IMR-90 (cell line): ENCODE measurements around the gene MAP3K19. TPM values are rescaled to one million over a fixed set of nuclear protein-coding genes. Genes with fewer than 3 reads are reported as not detected.

ENCODE experiments used
- ATAC-seq: fragments of 200-7000 bp; cut with Tn5 transposase; 2 replicates; pipeline ENCODE4 v1.9.1; 2020; ENCODE audit warnings: low read depth, mild to moderate bottlenecking, moderate library complexity
- BruUV-seq: library from RNA; stranded (reverse); fragments of 400-500 nt; replicated peaks from 2 replicates; lab custom pipeline; 2021; lab: Mats Ljungman, UMichigan
- CTCF ChIA-PET: fragments of 300-600 bp; formaldehyde crosslinking; extraction: SDS; loops from one replicate; lab custom pipeline; 2021; ENCODE audit warnings: antibody characterized with exemption; lab: Yijun Ruan, JAX
- POLR2A ChIA-PET: fragments of 300-600 bp; sonication (Branson Sonifier 250); formaldehyde crosslinking; loops from one replicate; lab custom pipeline; 2022; ENCODE audit warnings: antibody characterized with exemption; ENCODE audit not compliant: unreplicated experiment; lab: Charles Lee
- DNase-seq: peaks from one replicate; pipeline ENCODE4 v3.0.0; 2013
- H2AFZ ChIP-seq: replicated peaks from 2 replicates; pipeline ENCODE3; 2013; ENCODE audit warnings: low read length, mild to moderate bottlenecking; ENCODE audit not compliant: poor library complexity
- H2AK5ac ChIP-seq: 2 replicates; pipeline ENCODE4 v1.6.1; 2013; ENCODE audit warnings: low read depth, low read length, inconsistent platforms
- H2AK9ac ChIP-seq: replicated peaks from 2 replicates; pipeline ENCODE3; 2013; ENCODE audit warnings: mild to moderate bottlenecking, low read depth, low read length, moderate library complexity; ENCODE audit not compliant: poor library complexity
- H2BK120ac ChIP-seq: 2 replicates; pipeline ENCODE4 v1.6.1; 2013; ENCODE audit warnings: low read depth, low read length, inconsistent platforms
- H2BK15ac ChIP-seq: 3 replicates; pipeline ENCODE4 v1.6.1; 2013; ENCODE audit warnings: low read depth, low read length, inconsistent platforms
- H2BK20ac ChIP-seq: 2 replicates; pipeline ENCODE4 v1.6.1; 2013; ENCODE audit warnings: low read depth, mild to moderate bottlenecking, inconsistent platforms, low read length, moderate library complexity
- H2BK5ac ChIP-seq: 2 replicates; pipeline ENCODE4 v1.6.1; 2013; ENCODE audit warnings: mild to moderate bottlenecking, low read depth, low read length, inconsistent platforms; ENCODE audit not compliant: poor library complexity, severe bottlenecking
- H3K14ac ChIP-seq: replicated peaks from 2 replicates; pipeline ENCODE4 v1.6.1; 2013; ENCODE audit warnings: low read depth, low read length, inconsistent platforms
- H3K18ac ChIP-seq: 2 replicates; pipeline ENCODE4 v1.6.1; 2013; ENCODE audit warnings: low read depth, low read length, control low read depth
- H3K23ac ChIP-seq: 2 replicates; pipeline ENCODE4 v1.6.1; 2013; ENCODE audit warnings: low read depth, low read length, inconsistent platforms
- H3K27ac ChIP-seq: 2 replicates; pipeline ENCODE4 v1.5.1; 2013; ENCODE audit warnings: mild to moderate bottlenecking, control low read depth, low read length; ENCODE audit not compliant: insufficient read depth
- H3K27me3 ChIP-seq: 2 replicates; pipeline ENCODE4 v1.6.1; 2013; ENCODE audit warnings: low read length; ENCODE audit not compliant: control insufficient read depth, insufficient read depth
- H3K36me3 ChIP-seq: 2 replicates; pipeline ENCODE4 v1.6.1; 2013; ENCODE audit warnings: low read length, mixed read lengths; ENCODE audit not compliant: control insufficient read depth, insufficient read depth
- H3K4ac ChIP-seq: 2 replicates; pipeline ENCODE4 v1.6.1; 2013; ENCODE audit warnings: low read depth, low read length, inconsistent platforms
- H3K4me1 ChIP-seq: 2 replicates; pipeline ENCODE4 v1.6.1; 2013; ENCODE audit warnings: low read length, mixed read lengths; ENCODE audit not compliant: control insufficient read depth, insufficient read depth
- H3K4me2 ChIP-seq: 2 replicates; pipeline ENCODE4 v1.6.1; 2013; ENCODE audit warnings: low read depth, mild to moderate bottlenecking, control low read depth, low read length, moderate library complexity
- H3K4me3 ChIP-seq: 2 replicates; pipeline ENCODE4 v1.5.1; 2013; ENCODE audit warnings: low read depth, mild to moderate bottlenecking, control low read depth, low read length, moderate library complexity; ENCODE audit not compliant: insufficient read depth
- H3K56ac ChIP-seq: 2 replicates; pipeline ENCODE4 v1.6.1; 2013; ENCODE audit warnings: low read length, inconsistent platforms; ENCODE audit not compliant: insufficient read depth; ENCODE audit errors: extremely low read depth
- H3K79me1 ChIP-seq, 2 experiments: 2 replicates each; pipeline ENCODE4 v1.6.1; 2013; ENCODE audit warnings: low read length in 2 of 2, inconsistent platforms in 1 of 2, low read depth in 1 of 2
- H3K9ac ChIP-seq: 2 replicates; pipeline ENCODE4 v1.6.1; 2013; ENCODE audit warnings: low read depth, low read length, control low read depth
- H3K9me1 ChIP-seq: 2 replicates; pipeline ENCODE4 v1.6.1; 2013; ENCODE audit warnings: low read length, inconsistent platforms; ENCODE audit not compliant: insufficient read depth
- H3K9me3 ChIP-seq: 2 replicates; pipeline ENCODE4 v1.6.1; 2013; ENCODE audit warnings: low read length; ENCODE audit not compliant: control insufficient read depth, insufficient read depth
- H4K20me1 ChIP-seq: 2 replicates; pipeline ENCODE4 v1.6.1; 2013; ENCODE audit warnings: low read length, inconsistent platforms; ENCODE audit not compliant: insufficient read depth
- H4K5ac ChIP-seq: 2 replicates; pipeline ENCODE4 v1.6.1; 2013; ENCODE audit warnings: mild to moderate bottlenecking, low read depth, low read length, control low read depth
- H4K8ac ChIP-seq, 2 experiments: 2 replicates each; pipeline ENCODE4 v1.6.1; 2013; ENCODE audit warnings: low read depth in 2 of 2, low read length in 2 of 2, control low read depth in 1 of 2, inconsistent platforms in 1 of 2
- H4K91ac ChIP-seq: 2 replicates; pipeline ENCODE4 v1.6.1; 2013; ENCODE audit warnings: low read depth, low read length, inconsistent platforms; ENCODE audit not compliant: insufficient read depth
- BHLHE40 ChIP-seq: fragments of 150-350 bp; IDR thresholded peaks from 2 replicates; pipeline ENCODE4 v1.6.1; 2016; ENCODE audit warnings: mild to moderate bottlenecking, low read depth, low read length
- CEBPB ChIP-seq: IDR thresholded peaks from 2 replicates; pipeline ENCODE4 v1.6.1; 2012; ENCODE audit warnings: low read depth, low read length, improper control_type of control experiment
- CHD1 ChIP-seq: IDR thresholded peaks from 2 replicates; pipeline ENCODE4 v1.6.1; 2012; ENCODE audit warnings: low read depth, low read length, improper control_type of control experiment
- CTCF ChIP-seq: conservative IDR thresholded peaks from 2 replicates; pipeline ENCODE4 v1.5.1; 2012; ENCODE audit warnings: mild to moderate bottlenecking, low read depth, low read length, improper control_type of control experiment
- ELK1 ChIP-seq: fragments of 150-350 bp; IDR thresholded peaks from 2 replicates; pipeline ENCODE4 v1.6.1; 2016; ENCODE audit warnings: low read depth, mild to moderate bottlenecking, low read length, moderate library complexity, borderline replicate concordance
- FOS ChIP-seq: fragments of 150-350 bp; IDR thresholded peaks from 2 replicates; pipeline ENCODE4 v1.6.1; 2016; ENCODE audit warnings: low read depth, low read length
- MAFK ChIP-seq: IDR thresholded peaks from 2 replicates; pipeline ENCODE4 v1.6.1; 2012; ENCODE audit warnings: low read depth, low read length, improper control_type of control experiment
- MAZ ChIP-seq: IDR thresholded peaks from 2 replicates; pipeline ENCODE4 v1.6.1; 2012; ENCODE audit warnings: low read depth, mild to moderate bottlenecking, low read length, improper control_type of control experiment, moderate library complexity, borderline replicate concordance
- MXI1 ChIP-seq: IDR thresholded peaks from 2 replicates; pipeline ENCODE4 v1.6.1; 2012; ENCODE audit warnings: low read depth, mild to moderate bottlenecking, low read length, moderate library complexity, borderline replicate concordance
- NFE2L2 ChIP-seq: fragments of 150-350 bp; IDR thresholded peaks from 2 replicates; pipeline ENCODE4 v1.6.1; 2016; ENCODE audit warnings: low read depth, mild to moderate bottlenecking, low read length
- POLR2A ChIP-seq: IDR thresholded peaks from 2 replicates; pipeline ENCODE4 v1.6.1; 2012; ENCODE audit warnings: mild to moderate bottlenecking, low read depth, low read length
- RAD21 ChIP-seq: IDR thresholded peaks from 2 replicates; pipeline ENCODE4 v1.6.1; 2012; ENCODE audit warnings: low read length, improper control_type of control experiment
- RCOR1 ChIP-seq: IDR thresholded peaks from 2 replicates; pipeline ENCODE4 v1.6.1; 2012; ENCODE audit warnings: mild to moderate bottlenecking, low read length, improper control_type of control experiment; ENCODE audit not compliant: insufficient replicate concordance
- SMC3 ChIP-seq: fragments of 150-350 bp; IDR thresholded peaks from 2 replicates; pipeline ENCODE4 v1.6.1; 2016; ENCODE audit warnings: low read depth, mild to moderate bottlenecking, antibody characterized with exemption, low read length, moderate library complexity
- WGBS, 2 experiments: methylation state at CpG; one replicate each; pipeline versions ENCODE4 v1.1.5 to v1.1.7; 2013; ENCODE audit warnings: missing lambda C conversion rate in 2 of 2; ENCODE audit not compliant: insufficient read length in 1 of 2; ENCODE audit errors: extremely low coverage in 2 of 2; 5-methylcytosine and 5-hydroxymethylcytosine counted together
- dilution Hi-C: fragments of 300-500 bp; cut with HindIII; formaldehyde crosslinking; loops from one replicate; pipeline ENCODE4 v1.14.3; 2018; ENCODE audit warnings: low sequenced_read_pairs; ENCODE audit not compliant: unreplicated experiment
- in situ Hi-C: fragments of 300-500 bp; cut with MboI; formaldehyde crosslinking; loops from 3 replicates; pipeline ENCODE4 v1.14.3; 2019; ENCODE audit warnings: low sequenced_read_pairs, inconsistent platforms, mixed read lengths
- intact Hi-C: fragments of 100-400 bp; cut with micrococcal nuclease; formaldehyde crosslinking; loops from 2 replicates; pipeline ENCODE4 v1.10.0; 2022
- polyA plus RNA-seq, 3 experiments: library from polyadenylated mRNA; depleted of rRNA; stranded (reverse); fragments of >200 nt; gene quantifications; 2 replicates each; pipeline ENCODE4 v1.2.3, GENCODE V29; 2012; ENCODE audit warnings: low replicate concordance in 1 of 3
- total RNA-seq: library from RNA; depleted of rRNA; stranded (reverse); fragments of >200 nt; gene quantifications from 2 replicates; pipeline ENCODE4 v1.2.3, GENCODE V29; 2012

MAP3K19 gene
- total and polyA plus RNA-seq, 2 of the 4 experiments (the other 2 are of a cell fraction): not detected

GRCh38 chr2:134980639-134981038, 66.6 kb downstream of the MAP3K19 start:
- BruUV-seq: no TSS peak
- POLR2A ChIA-PET: no interaction called here

More at GRCh38 chr2:134980639-134981038, 66.6 kb downstream of the MAP3K19 start:
- no peaks in the 10 kb centered on the region for H3K79me1 ChIP-seq
- intact Hi-C loops: loop anchor here (10.0 kb wide), 1 partner anchor 924 kb away; no protein-coding TSS in a partner anchor
- no peak overlapping the region for H2BK5ac ChIP-seq
- no peak overlapping the region for H4K8ac ChIP-seq
- H3K14ac ChIP-seq: no peak overlapping the region
- no peaks in the 10 kb centered on the region for H3K4me1 ChIP-seq
- no peak overlapping the region for H2BK120ac ChIP-seq
- CTCF ChIA-PET: no interaction called here
- H3K4me3 ChIP-seq: no peak overlapping the region
- H3K36me3 ChIP-seq: no peaks in the 10 kb centered on the region
- ATAC-seq (no peak), DNase-seq (no peak)
- WGBS, 2 experiments: 89% methylated on average over 4 of the region's 7 CpGs; no CpG with 5 or more reads in 1 of the 2 experiments
- H3K56ac ChIP-seq: no peak overlapping the region
- H4K91ac ChIP-seq: no peak overlapping the region
- H3K9ac ChIP-seq: no peak overlapping the region
- dilution Hi-C loops: no loop called here
- TF ChIP-seq ELK1: no peak
- TF ChIP-seq NFE2L2: no peak
- no peak for TF ChIP-seq CHD1
- no peak for TF ChIP-seq FOS
- no peak for TF ChIP-seq CTCF
- TF ChIP-seq MXI1: no peak
- TF ChIP-seq POLR2A: no peak
- no peak for TF ChIP-seq RAD21
- no peak for TF ChIP-seq SMC3
- no peak for TF ChIP-seq MAZ
- TF ChIP-seq MAFK: no peak
- TF ChIP-seq BHLHE40: no peak
- no peak for TF ChIP-seq CEBPB
- TF ChIP-seq RCOR1: no peak
- H2AK9ac ChIP-seq: no peak overlapping the region
- H3K27ac ChIP-seq: no peak overlapping the region
- H3K4me2 ChIP-seq: no peak overlapping the region
- no peak overlapping the region for H2BK20ac ChIP-seq
- in situ Hi-C loops: loop anchor here (25.0 kb wide), 1 partner anchor 1407 kb away; no protein-coding TSS in a partner anchor
- H3K4ac ChIP-seq: no peak overlapping the region
- H3K27me3 ChIP-seq: peaks cover 1% of the 10 kb centered on the region
- no peaks in the 10 kb centered on the region for H3K9me1 ChIP-seq
- no peak overlapping the region for H2BK15ac ChIP-seq
- H2AK5ac ChIP-seq: no peak overlapping the region
- no peak overlapping the region for H3K23ac ChIP-seq
- H2AFZ ChIP-seq: no peak overlapping the region
- H3K18ac ChIP-seq: no peak overlapping the region
- no peak overlapping the region for H4K5ac ChIP-seq
- no peaks in the 10 kb centered on the region for H4K20me1 ChIP-seq
- H3K9me3 ChIP-seq: no peaks in the 10 kb centered on the region
